ENCODE measurements around the gene MED13L.

MED13L gene

DNA sequence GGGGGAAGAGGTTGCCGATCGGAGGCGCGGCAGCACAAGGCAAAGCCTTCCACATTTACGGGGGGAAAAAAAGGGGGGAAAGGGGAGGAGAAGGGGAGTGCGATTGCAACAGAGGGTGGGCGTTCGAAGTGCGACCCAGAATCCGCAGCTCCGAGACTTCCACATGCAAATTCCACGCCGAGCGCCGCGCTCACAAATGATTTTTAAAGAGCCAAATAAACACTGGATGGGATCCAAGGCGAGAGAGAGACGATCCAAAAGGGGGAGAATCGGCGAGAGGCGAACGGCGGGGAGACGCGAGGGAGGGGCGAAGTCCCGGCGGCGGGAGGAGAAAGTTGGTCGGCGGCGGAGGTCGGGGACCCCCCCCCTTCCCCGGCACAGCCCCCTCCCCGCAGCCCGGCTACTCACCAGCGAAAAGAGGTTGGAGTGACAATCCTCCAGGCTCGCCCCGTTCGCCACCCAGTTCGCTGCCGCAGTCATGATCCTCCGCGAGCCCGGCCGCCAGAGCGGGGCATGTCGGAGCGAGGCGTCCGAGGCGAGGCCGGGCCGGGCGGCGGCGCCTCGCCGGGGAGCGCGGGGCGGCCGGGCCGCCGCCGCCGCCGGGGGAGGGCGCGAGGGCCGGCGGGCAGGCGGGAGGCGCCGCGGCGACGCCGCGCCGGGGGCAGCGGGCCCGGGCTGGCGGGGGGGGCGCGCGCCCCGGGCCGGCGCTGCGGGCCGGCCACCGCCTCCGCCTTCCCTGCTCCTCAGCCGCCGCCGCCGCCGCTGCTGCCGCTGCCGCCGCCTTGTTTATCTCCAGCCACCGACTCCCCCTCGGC lies 634 bp downstream of the MED13L start:
- DNase-seq (ENCODE audit: low read depth in 2 of 2): peak in 1 of 2 donors; percentile 28

DNA sequence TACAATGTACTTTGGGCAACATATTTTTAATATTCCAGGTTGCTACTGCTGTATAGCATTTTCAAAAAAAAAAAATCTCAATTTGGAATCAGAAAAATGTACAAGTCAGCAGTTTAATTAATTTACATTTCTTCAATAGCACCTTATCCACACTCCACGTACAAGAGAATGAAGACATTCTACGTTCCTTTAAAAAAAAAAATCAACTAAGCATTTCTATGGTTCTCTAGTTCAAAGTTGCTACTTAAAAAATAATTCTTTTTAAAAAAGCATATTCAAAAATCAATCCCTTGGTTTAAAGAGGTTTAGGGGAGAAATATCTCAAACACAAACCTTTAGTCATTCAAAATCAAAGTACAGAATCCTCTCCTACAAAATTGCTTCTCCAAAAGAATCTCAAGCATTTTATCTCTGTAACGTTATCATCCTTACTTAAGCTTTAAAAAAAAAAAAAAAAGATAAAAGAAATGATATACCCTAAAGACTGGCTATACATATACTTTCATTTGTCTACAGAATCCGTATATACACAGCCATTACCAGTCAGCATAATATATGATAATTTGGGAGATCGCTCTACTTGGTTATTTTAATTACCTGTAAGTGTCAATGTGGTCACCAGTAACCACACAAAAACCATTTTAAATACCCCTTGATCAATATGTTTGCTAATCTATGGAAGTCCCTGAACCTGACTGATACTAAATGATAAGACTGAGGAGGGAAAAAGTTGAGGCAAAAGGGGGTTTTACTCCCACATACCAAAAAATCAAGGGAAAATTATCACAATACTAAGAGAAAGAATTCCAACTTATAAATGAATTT lies 2.7 kb downstream of the MED13L start:
- no peak for DNase-seq (ENCODE audit: low read depth in 2 of 2)

DNA sequence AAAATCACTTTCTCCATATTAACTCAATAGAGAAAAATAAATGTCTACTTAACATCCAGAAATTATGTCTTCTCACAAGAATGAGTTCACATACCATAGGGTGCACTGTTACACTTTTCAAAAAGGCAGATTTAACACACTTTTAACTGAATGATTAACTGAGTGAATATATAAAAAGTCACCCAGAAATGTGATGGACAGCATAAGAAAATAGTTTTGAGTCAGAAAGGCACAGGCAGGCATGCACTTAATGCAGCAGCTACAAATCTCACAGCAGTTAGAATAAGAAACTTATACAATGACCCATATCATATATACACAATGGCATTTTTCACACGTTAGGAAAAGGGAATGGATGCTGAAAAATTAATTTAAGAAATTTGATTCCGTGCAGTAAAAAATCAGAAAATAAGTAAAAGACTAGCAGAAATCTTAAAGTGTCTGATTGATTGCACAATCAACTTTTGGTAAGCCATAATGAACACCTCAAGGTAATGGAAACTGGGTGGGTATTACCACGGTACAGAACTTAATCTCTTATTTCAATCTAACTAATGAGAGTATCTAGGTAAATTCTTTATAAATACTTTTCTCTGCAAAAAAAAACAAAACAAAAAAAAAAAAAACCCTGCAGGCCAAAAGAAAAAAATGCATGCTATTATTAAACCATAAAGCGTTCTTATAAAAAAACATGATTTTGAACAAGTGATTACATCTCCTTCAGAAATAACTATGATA lies 3.5 kb downstream of the MED13L start:
- DNase-seq (ENCODE audit: low read depth in 2 of 2): no peak

DNA sequence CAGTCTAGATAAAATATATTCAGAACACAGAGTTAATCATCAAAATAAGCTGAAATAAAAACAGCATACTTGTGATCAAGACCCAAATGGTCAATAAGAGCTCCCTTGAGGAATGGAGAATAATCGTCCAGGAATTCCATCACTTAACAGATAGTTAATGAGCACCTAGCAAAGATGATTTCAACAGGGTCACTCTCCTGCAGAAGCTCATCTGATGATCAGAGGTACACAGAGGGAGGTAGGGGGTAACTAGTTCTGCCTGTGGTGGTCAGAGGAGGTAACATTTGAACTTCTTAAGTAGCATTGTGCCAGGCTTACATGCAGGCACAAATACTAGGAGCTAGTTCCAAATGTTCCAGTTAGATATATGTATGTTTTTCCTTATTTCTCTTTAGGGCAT lies 9.5 kb downstream of the MED13L start:
- no peak for DNase-seq (ENCODE audit: low read depth in 2 of 2)

DNA sequence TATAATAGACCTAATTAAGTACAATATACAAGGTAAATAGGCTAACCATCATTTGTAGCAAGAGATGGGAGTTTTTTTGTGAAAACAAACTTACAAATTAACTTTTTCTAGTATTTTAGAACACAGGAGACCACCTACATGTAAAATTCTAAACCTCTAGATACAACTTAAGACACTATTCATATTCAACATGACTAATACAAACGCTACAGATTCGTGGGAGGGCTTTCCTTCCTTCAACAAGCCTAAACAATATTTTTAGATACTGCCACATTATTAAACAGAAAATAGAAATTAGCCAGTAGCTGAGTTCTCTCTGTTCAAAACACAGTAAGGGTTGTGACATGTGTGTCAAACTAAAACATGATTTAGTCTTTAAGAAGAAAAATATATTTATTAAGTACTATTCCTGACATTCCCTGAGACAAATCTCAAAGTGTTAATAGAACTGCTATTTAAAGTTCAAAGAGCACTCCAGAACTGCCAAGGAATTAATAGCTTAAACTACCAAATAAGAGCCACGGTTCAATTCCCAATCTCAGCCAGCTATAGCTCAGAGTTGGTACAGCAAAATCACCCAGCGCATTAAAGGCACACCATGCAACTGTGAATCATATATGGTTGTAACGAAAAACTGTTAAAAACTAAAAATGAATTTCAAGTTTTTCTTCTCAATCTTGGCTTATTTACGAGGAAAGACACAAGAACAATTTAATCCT lies 10.7 kb downstream of the MED13L start:
- no peak for DNase-seq (ENCODE audit: low read depth in 2 of 2)

DNA sequence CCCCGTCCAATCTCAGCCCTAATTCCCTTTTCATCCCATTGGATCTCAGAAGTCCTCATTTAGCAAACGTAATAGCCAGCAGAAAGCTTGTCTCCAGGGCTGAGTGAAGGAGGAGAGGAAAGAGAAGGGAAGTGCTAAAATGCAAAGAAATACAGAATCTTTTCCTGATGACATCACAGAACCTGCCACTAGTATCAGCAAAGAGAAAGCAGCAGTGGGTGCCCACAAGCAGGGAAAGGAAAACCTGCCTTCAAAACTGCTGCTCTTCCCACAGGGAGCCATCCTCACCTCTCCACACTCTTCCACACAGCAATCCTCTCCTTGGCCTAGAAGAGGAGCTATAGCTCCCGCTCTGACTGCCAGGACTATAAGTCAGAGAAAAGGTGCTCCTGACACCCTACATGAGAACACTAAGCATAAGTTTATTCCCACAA lies 11.3 kb downstream of the MED13L start:
- DNase-seq (ENCODE audit: low read depth in 2 of 2): no peak

DNA sequence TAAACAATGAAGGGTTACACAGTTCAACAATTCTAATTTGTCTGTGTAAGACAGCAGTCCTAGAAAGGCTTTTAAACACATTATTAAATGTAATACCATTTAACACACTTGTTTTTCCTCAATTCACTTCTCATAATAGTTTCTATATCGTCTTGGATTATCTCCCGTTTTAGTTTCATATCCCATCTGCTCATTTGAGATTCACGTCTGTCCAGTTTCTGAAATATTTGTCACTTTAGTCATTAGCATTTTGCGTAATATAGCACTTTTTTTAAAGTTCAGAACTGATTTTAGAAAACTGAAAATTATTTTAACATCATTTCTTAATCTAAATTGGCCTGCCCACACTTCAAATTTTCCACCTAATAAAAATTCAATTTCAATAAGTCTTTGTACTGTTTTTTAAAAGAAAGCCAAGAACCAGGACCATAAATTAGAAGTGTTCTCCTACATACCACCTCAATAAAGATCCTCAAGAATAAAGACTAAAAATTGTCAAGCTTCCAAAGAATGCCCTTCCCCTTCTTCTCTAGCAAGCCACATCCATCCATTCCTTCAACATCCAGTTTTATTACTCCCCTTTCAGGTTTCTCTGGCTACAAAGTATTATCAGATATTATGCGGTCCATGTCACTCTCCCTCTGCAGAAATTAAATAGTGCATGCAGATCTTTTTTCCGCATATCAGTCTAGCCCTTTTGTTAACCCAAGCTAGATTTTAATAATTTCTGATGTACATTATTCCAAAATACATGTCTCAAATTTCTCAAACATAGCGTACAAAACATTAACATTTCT lies 11.9 kb downstream of the MED13L start:
- DNase-seq (ENCODE audit: low read depth in 2 of 2): no peak

DNA sequence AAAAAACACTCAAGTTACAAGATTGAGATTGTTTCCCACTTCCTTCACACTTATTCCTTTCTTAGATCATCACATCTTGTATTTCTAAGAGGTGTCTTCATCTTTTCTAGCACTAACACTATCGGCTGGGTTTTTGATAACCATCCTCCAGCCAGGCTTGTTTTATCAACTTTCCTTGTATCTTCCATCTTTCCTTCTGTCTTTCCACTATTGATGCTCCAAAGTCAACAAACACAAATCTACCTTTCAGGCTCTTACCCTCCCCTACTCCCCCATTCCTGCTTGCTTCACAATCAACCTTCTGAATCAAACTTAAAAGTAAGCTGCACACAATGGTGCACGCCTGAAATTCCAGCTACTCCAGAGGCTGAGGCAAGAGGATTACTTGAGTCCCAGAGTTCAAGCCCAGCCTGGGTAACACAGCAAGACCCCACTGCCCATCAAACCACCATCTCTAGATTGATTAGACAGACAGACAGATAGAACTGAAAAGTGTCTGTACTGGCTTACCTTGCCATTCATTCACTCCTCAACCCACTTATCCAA lies 12.9 kb downstream of the MED13L start:
- no peak for DNase-seq (ENCODE audit: low read depth in 2 of 2)

DNA sequence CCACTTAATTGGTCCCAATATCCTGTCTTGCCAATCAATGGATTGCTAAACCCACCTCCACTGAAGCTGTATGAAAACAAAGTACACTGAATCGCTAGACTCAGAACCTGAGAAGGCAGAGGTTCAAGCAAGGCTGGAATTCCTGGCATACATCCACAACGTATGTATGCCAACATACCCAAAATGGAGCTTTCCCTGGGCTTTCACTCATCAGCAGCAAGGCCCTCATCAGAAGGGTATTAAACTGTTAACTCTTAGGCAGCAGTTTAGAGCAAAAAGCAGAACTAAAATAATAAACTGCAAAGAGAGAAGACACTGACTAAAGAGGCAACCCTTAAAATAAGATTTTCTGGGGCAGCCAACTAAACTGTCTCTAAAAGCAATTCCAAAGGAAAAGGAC lies 13.6 kb downstream of the MED13L start:
- DNase-seq (ENCODE audit: low read depth in 2 of 2): no peak

DNA sequence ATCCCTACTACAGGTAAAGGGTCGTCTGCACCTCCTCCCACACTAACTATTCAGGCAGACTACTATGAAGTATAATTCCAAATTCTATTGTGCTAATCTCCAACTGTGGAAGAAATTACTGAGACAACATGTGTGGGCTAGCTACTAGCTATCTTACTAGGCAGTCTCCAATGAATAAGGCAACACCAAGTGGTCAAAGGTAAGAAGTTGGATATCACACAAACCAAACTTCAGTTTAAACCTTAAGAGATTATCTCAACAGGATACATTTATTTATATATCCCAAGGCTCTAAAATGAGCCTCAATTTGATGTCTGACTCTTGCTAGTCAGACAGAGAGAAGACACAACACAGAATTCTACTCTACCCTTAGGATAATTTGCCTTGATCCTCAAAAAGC lies 14.1 kb downstream of the MED13L start:
- DNase-seq (ENCODE audit: low read depth in 2 of 2): no peak

DNA sequence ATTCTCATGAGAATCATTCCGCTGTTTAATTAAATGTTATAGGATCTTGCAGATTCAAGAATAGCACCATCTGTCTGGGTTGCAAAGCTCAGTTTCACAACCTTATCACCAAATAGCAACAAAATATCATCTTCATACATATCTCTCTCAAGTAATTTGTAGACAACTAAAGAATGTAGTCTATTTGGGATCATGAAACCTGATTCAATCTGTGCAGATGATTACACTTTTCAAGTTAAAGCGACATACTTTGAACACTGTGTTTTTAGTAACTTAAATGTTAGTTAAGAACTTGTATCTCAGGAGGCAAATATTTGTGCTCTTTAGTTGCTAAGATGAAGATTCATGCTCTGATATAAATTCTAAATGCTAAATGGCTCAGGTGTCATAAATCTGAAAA lies 14.8 kb downstream of the MED13L start:
- DNase-seq (ENCODE audit: low read depth in 2 of 2): no peak

DNA sequence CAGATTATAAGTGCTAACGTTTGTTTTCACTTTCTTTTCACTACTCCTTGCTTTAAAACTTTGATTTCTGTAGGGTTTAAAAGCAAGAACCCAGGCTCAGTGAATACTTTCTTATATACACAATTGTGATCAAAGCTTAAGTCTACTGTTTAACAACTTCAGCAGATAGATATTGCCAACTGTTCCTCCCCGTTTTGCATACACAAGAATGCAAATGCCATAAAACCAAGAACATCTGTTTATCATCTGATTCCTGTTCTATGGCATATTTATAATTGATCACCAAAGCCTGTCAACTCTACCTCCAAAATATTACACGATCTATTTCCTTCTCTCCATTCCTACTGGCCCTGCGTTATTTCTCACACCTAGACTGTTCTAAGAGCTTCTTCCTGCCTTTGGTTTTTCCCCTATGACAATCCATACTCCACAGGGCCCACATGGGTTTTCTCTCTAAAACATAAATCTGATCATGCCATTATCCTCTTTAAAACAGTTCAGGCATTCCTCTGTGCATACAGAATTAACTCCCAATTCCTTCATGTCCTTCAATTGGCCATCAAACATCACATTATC lies 15.9 kb downstream of the MED13L start:
- DNase-seq (ENCODE audit: low read depth in 2 of 2): no peak

DNA sequence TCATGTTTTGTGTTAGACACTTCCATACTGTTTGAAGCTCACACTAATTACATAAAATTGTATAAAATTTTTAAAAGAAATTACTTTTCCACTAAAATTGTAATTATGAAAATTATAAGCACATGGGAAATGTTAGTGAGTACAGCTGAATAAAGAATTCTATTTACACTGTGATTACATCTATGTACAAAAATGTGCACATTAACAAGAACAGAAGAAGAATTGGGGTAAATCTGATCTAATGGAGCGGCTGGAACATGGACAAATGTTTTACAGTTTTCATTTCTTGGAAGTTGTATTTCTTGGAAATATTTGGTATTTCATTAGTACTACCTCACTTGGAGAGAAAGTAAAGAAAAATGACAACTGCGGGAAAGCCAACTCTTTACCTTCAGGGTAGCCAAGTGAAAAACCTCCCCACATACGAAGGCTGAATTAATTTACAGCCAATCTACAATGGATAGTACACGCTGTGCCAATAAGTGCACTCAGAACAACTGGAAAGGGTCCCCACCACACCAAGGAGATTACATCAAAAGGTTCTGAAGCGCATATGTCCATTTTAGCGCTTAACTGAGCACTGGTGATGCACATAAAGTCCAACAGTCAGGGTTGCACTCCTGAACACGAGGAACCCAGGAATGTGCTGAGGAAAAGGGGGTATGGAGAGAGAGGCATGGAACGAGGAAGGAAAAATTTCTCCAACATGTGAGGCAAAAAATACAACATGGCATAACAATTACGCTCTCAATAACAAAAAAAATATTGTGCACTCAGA lies 17.5 kb downstream of the MED13L start:
- DNase-seq (ENCODE audit: low read depth in 2 of 2): no peak

DNA sequence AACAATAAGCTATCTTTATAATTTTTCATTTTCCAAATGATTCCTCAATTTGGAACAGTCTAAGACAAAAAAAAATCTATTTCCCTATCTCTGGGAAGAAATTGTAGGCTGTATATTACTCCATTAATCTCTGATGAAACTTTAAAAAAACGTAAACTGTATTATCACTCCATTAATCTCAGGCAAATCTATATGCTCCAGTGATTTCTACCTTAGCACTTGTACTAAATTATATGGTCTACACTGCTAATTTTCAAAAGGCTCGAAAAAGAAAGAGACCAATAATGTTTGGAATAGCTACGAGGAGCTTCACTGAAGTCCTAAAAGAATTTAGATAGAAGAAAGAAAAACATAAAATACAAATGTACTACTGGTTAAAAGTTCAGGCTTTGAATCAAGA lies 19.7 kb downstream of the MED13L start:
- no peak for DNase-seq (ENCODE audit: low read depth in 2 of 2)

DNA sequence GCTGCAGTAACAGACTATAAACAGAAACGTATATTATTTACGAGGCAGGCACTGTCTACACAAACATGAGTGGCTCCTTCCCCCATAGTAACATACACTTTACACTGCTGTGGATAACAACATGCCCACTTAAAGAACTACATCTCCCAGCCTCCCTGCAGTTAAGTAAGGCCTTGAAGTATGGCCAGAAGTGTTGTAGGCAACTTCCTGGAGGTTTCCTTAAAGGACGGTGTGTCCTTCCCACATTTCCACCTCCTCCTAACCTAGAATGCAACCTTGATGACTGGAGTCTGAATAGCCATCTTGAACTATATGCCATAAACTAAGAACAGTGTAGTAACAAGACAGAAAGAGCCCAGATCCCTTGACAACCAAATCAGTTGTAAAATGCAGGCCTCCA lies 20.3 kb downstream of the MED13L start:
- DNase-seq (ENCODE audit: low read depth in 2 of 2): no peak

DNA sequence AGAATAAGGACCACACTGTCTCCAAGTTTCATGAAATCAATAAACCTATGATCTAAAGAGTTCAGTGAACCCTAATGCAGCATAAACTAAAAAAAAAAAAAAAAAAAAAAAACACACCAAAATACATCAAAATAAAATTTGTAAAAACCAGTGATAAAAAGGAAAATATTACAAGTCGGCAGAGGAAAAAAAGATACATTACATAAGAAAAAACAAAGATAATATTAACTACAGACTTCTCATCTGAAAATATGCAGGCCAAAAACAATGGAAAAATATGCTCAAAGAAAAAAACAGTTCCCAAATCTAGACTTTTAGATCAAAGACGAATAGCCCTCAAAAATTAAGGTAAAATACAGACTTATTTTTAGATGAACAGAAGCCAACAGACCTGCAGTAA lies 27.6 kb downstream of the MED13L start:
- DNase-seq (ENCODE audit: low read depth in 2 of 2): no peak

DNA sequence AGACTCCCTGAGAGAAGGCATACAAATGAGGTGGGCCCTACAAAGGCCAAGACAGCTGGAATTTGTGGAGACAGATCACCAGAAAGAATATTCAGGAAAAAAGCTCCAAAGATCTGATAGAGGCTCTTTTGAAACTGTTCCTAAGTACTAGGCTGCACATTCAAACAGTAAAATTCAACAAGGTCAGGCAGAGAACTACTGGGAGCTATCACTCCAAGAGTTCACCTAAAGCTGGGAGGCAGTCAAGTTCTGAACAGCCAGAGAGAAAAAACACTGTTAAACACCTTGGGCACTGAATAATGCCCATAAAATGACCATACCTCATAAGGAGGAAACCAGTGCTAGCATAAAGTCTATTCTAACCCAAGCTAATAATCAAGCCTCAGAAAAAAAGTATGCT lies 28.6 kb downstream of the MED13L start:
- DNase-seq (ENCODE audit: low read depth in 2 of 2): no peak

DNA sequence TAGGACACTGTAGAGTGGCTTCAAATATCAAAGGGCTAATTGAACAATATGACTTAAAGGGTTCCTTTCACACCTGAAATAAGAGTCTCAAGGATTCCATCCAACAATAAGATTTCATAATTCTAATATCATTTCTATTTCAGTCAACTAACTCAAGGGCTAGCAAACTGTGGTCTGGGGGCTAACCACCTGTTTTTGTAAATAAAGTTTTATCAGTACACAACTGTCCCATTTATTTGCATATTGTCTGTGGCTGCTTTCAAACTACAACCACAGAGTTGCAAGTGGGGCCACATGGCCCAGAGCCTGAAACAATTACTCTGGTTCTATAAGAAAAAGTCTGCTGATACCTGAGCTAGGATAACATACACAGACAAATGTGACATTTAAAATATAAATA lies 29.1 kb downstream of the MED13L start:
- DNase-seq (ENCODE audit: low read depth in 2 of 2): no peak

DNA sequence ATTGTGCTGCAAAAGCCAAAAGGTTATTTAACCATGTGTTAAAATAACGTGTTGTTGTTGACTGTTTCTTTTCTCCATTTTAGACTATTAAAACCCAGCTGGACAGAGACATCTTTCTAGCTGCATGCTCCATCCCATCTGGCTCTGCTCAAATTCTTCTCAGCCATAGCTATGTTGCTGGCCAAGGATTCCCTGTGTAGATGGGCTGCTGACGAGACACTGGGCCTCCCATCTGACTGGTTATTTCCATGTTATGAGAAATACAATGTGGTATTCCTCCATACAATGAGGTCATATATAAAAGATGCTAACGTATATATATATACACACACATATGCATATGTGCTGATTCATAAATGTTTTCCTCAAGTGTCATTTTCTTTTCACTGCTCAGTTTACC lies 30.1 kb downstream of the MED13L start:
- DNase-seq (ENCODE audit: low read depth in 2 of 2): no peak

All from activated CD8-positive, alpha-beta memory T cell treated with anti-CD3 and anti-CD28 coated beads for 4 hours (primary cell).